ENCODE measurements around the gene ADK. TPM values are rescaled to one million over a fixed set of nuclear protein-coding genes. Genes with fewer than 3 reads are reported as not detected.

The ADK gene
- total RNA-seq, 1 donor from 2014 or later, result 62.0 TPM

- H3K27me3 Mint-ChIP-seq (ENCODE audit: low read depth, unreplicated experiment), result no peaks in the 10 kb centered on the region
- H3K9ac ChIP-seq (ENCODE audit: low read length), result no peak overlapping the region
- no peak overlapping the region for H3K4me3 ChIP-seq (ENCODE audit: insufficient read depth, low read depth, low read length)
- H4K20me1 ChIP-seq (ENCODE audit: insufficient read depth, low read length), result no peaks in the 10 kb centered on the region
- TF ChIP-seq CTCF (IDR thresholded peaks at IDR 0.05; ENCODE audit: insufficient read depth, low read depth, low read length), result no peak
- TF ChIP-seq EZH2 (IDR thresholded peaks at IDR 0.05; ENCODE audit: insufficient read depth, low read length), result no peak
- no peaks in the 10 kb centered on the region for H3K36me3 Mint-ChIP-seq (ENCODE audit: low read depth, unreplicated experiment)
- no peak overlapping the region for H2AFZ ChIP-seq (ENCODE audit: low read depth, low read length)
- H3K4me1 ChIP-seq (ENCODE audit: insufficient read depth, low read length), result no peaks in the 10 kb centered on the region
- no peak overlapping the region for H3K27ac Mint-ChIP-seq (ENCODE audit: unreplicated experiment)
- H3K36me3 ChIP-seq (ENCODE audit: insufficient read depth, low read length), result no peaks in the 10 kb centered on the region
- H3K27ac ChIP-seq (ENCODE audit: low read depth, low read length), result no peak overlapping the region
- FAIRE-seq, result no peak
- H3K4me1 Mint-ChIP-seq (ENCODE audit: low read depth, unreplicated experiment), result no peaks in the 10 kb centered on the region
- no peak overlapping the region for H3K4me3 Mint-ChIP-seq (ENCODE audit: unreplicated experiment)
- H3K4me2 ChIP-seq (ENCODE audit: low read length), result no peak overlapping the region
- no peaks in the 10 kb centered on the region for H3K79me2 ChIP-seq (ENCODE audit: insufficient read depth, low read length)
- no peaks in the 10 kb centered on the region for H3K9me3 ChIP-seq (ENCODE audit: insufficient read depth, low read depth, low read length)
- H3K9me3 Mint-ChIP-seq (ENCODE audit: unreplicated experiment), result no peaks in the 10 kb centered on the region
- no peak for DNase-seq (ENCODE audit: low read depth)
- no peaks in the 10 kb centered on the region for H3K27me3 ChIP-seq (ENCODE audit: insufficient read depth, low read length)
Observed at GRCh38 chr10:74450602-74451001, 299.6 kb downstream of the ADK start.

- no peaks in the 10 kb centered on the region for H3K9me3 ChIP-seq (ENCODE audit: insufficient read depth, low read depth, low read length)
- DNase-seq (ENCODE audit: low read depth) (no peak), FAIRE-seq (no peak)
- no peak overlapping the region for H2AFZ ChIP-seq (ENCODE audit: low read depth, low read length)
- no peak overlapping the region for H3K9ac ChIP-seq (ENCODE audit: low read length)
- no peaks in the 10 kb centered on the region for H3K27me3 ChIP-seq (ENCODE audit: insufficient read depth, low read length)
- no peak for TF ChIP-seq CTCF (IDR thresholded peaks at IDR 0.05; ENCODE audit: insufficient read depth, low read depth, low read length)
- no peak for TF ChIP-seq EZH2 (IDR thresholded peaks at IDR 0.05; ENCODE audit: insufficient read depth, low read length)
- H3K27ac Mint-ChIP-seq (ENCODE audit: unreplicated experiment), result no peak overlapping the region
- no peaks in the 10 kb centered on the region for H3K79me2 ChIP-seq (ENCODE audit: insufficient read depth, low read length)
- no peak overlapping the region for H3K27ac ChIP-seq (ENCODE audit: low read depth, low read length)
- no peaks in the 10 kb centered on the region for H3K27me3 Mint-ChIP-seq (ENCODE audit: low read depth, unreplicated experiment)
- H3K4me3 ChIP-seq (ENCODE audit: insufficient read depth, low read depth, low read length), result no peak overlapping the region
- no peak overlapping the region for H3K4me2 ChIP-seq (ENCODE audit: low read length)
- no peaks in the 10 kb centered on the region for H3K36me3 ChIP-seq (ENCODE audit: insufficient read depth, low read length)
- no peaks in the 10 kb centered on the region for H3K4me1 Mint-ChIP-seq (ENCODE audit: low read depth, unreplicated experiment)
- peaks cover 5% of the 10 kb centered on the region for H3K9me3 Mint-ChIP-seq (ENCODE audit: unreplicated experiment)
- no peaks in the 10 kb centered on the region for H4K20me1 ChIP-seq (ENCODE audit: insufficient read depth, low read length)
- H3K36me3 Mint-ChIP-seq (ENCODE audit: low read depth, unreplicated experiment), result peaks cover 6% of the 10 kb centered on the region
- no peak overlapping the region for H3K4me3 Mint-ChIP-seq (ENCODE audit: unreplicated experiment)
- H3K4me1 ChIP-seq (ENCODE audit: insufficient read depth, low read length), result no peaks in the 10 kb centered on the region
Observed at GRCh38 chr10:74451127-74451829, 300.3 kb downstream of the ADK start.

GRCh38 chr10:74453169-74453568, 302.1 kb downstream of the ADK start:
- no peak overlapping the region for H3K27ac Mint-ChIP-seq (ENCODE audit: unreplicated experiment)
- no peaks in the 10 kb centered on the region for H3K36me3 ChIP-seq (ENCODE audit: insufficient read depth, low read length)

More at GRCh38 chr10:74453169-74453568, 302.1 kb downstream of the ADK start:
- H3K4me1 ChIP-seq (ENCODE audit: insufficient read depth, low read length), result no peaks in the 10 kb centered on the region
- Mint-ChIP-seq H3K9me3 (ENCODE audit: unreplicated experiment) (peaks cover 8% of the 10 kb centered on the region), H3K4me1 (ENCODE audit: low read depth, unreplicated experiment) (no peaks in the 10 kb centered on the region), H3K4me3 (ENCODE audit: unreplicated experiment) (no peak overlapping the region), H3K36me3 (ENCODE audit: low read depth, unreplicated experiment) (peaks cover 13% of the 10 kb centered on the region), H3K27me3 (ENCODE audit: low read depth, unreplicated experiment) (no peaks in the 10 kb centered on the region)
- DNase-seq (ENCODE audit: low read depth) (no peak), FAIRE-seq (no peak)
- H3K4me2 ChIP-seq (ENCODE audit: low read length), result no peak overlapping the region
- TF ChIP-seq EZH2 (IDR thresholded peaks at IDR 0.05; ENCODE audit: insufficient read depth, low read length) (no peak), CTCF (IDR thresholded peaks at IDR 0.05; ENCODE audit: insufficient read depth, low read depth, low read length) (no peak)
- H3K27ac ChIP-seq (ENCODE audit: low read depth, low read length), result no peak overlapping the region
- no peak overlapping the region for H2AFZ ChIP-seq (ENCODE audit: low read depth, low read length)
- H3K27me3 ChIP-seq (ENCODE audit: insufficient read depth, low read length), result no peaks in the 10 kb centered on the region
- H3K4me3 ChIP-seq (ENCODE audit: insufficient read depth, low read depth, low read length), result no peak overlapping the region
- no peaks in the 10 kb centered on the region for H3K9me3 ChIP-seq (ENCODE audit: insufficient read depth, low read depth, low read length)
- H3K9ac ChIP-seq (ENCODE audit: low read length), result no peak overlapping the region
- no peaks in the 10 kb centered on the region for H4K20me1 ChIP-seq (ENCODE audit: insufficient read depth, low read length)
- no peaks in the 10 kb centered on the region for H3K79me2 ChIP-seq (ENCODE audit: insufficient read depth, low read length)
